ENCODE data around the gene PHF3. TPM values are rescaled to one million over a fixed set of nuclear protein-coding genes. Genes with fewer than 3 reads are reported as not detected.
"Not testable (repeated sequence)": the region's sequence is repeated elsewhere in the genome, so short reads cannot be mapped to it uniquely, and the experiment has no call there.

Gene PHF3
- total RNA-seq, 1 experiment from 2014 or later: 48.3 TPM

GRCh38 chr6:63732336-63732735 lies 96.7 kb downstream of the PHF3 start:
- peaks cover 7% of the 10 kb centered on the region for H3K4me1 Mint-ChIP-seq (ENCODE audit: low read depth, unreplicated experiment)
- no peaks in the 10 kb centered on the region for H3K9me3 Mint-ChIP-seq (ENCODE audit: unreplicated experiment)
- no peak for DNase-seq
- peaks cover 5% of the 10 kb centered on the region; the same call in 1 of the 2 replicates for H3K4me1 ChIP-seq
- no peak for TF ChIP-seq CTCF (IDR thresholded peaks at IDR 0.05; ENCODE audit: insufficient read depth in 1 of 2, low read depth in 1 of 2, low read length in 1 of 2, severe bottlenecking in 1 of 2, unreplicated experiment in 1 of 2)
- H3K27me3 ChIP-seq (replicated peaks; ENCODE audit: control insufficient read depth, insufficient read depth, low read length): no peaks in the 10 kb centered on the region
- H3K4me3 Mint-ChIP-seq (ENCODE audit: unreplicated experiment): no peak overlapping the region
- CTCF ChIA-PET: interaction anchor here (0.8 kb wide), 1 partner anchor 134 kb away, joined by 3 read pairs; no protein-coding TSS in a partner anchor
- H3K27ac Mint-ChIP-seq (ENCODE audit: unreplicated experiment): no peak overlapping the region
- no peak overlapping the region for H3K4me3 ChIP-seq (ENCODE audit: low read depth, low read length)
- no peaks in the 10 kb centered on the region for H3K36me3 Mint-ChIP-seq (ENCODE audit: insufficient read depth, unreplicated experiment)
- H3K27me3 Mint-ChIP-seq (ENCODE audit: insufficient read depth, unreplicated experiment): no peaks in the 10 kb centered on the region
- H3K36me3 ChIP-seq (ENCODE audit: control insufficient read depth, insufficient read depth, low read length): no peaks in the 10 kb centered on the region; the same call in 1 of the 2 replicates
- BruUV-seq (replicated peaks): no TSS peak
- POLR2A ChIA-PET: interaction anchor here (0.7 kb wide), 1 partner anchor 9 kb away, joined by 3 read pairs; no protein-coding TSS in a partner anchor
- intact Hi-C loops (cut with micrococcal nuclease; ENCODE audit: unreplicated experiment): no loop called here
- no peaks in the 10 kb centered on the region for H3K9me3 ChIP-seq

- CTCF ChIA-PET: no interaction called here
- H3K27me3 Mint-ChIP-seq (ENCODE audit: insufficient read depth, unreplicated experiment): no peaks in the 10 kb centered on the region
Observed at GRCh38 chr6:63734923-63735322, 99.3 kb downstream of the PHF3 start.

GRCh38 chr6:63738190-63738589 lies 102.6 kb downstream of the PHF3 start:
- H3K4me3 ChIP-seq (ENCODE audit: low read depth, low read length); H3K36me3 Mint-ChIP-seq (ENCODE audit: insufficient read depth, unreplicated experiment); H3K4me3 Mint-ChIP-seq (ENCODE audit: unreplicated experiment); H3K27ac Mint-ChIP-seq (ENCODE audit: unreplicated experiment); H3K9me3 Mint-ChIP-seq (ENCODE audit: unreplicated experiment); H3K9me3 ChIP-seq; CTCF ChIA-PET; BruUV-seq (replicated peaks); H3K4me1 ChIP-seq; H3K36me3 ChIP-seq (ENCODE audit: control insufficient read depth, insufficient read depth, low read length); DNase-seq; H3K27me3 Mint-ChIP-seq (ENCODE audit: insufficient read depth, unreplicated experiment); POLR2A ChIA-PET; H3K27me3 ChIP-seq (replicated peaks; ENCODE audit: control insufficient read depth, insufficient read depth, low read length); intact Hi-C loops (cut with micrococcal nuclease; ENCODE audit: unreplicated experiment): not testable (repeated sequence)
- H3K4me1 Mint-ChIP-seq (ENCODE audit: low read depth, unreplicated experiment): peaks cover 13% of the 10 kb centered on the region

More at GRCh38 chr6:63734923-63735322, 99.3 kb downstream of the PHF3 start:
- no peaks in the 10 kb centered on the region; the same call in 1 of the 2 replicates for H3K36me3 ChIP-seq (ENCODE audit: control insufficient read depth, insufficient read depth, low read length)
- H3K4me3 Mint-ChIP-seq (ENCODE audit: unreplicated experiment): no peak overlapping the region
- no peak for DNase-seq
- BruUV-seq (replicated peaks): no TSS peak
- TF ChIP-seq CTCF (IDR thresholded peaks at IDR 0.05; ENCODE audit: insufficient read depth in 1 of 2, low read depth in 1 of 2, low read length in 1 of 2, severe bottlenecking in 1 of 2, unreplicated experiment in 1 of 2): no peak
- no peaks in the 10 kb centered on the region for H3K36me3 Mint-ChIP-seq (ENCODE audit: insufficient read depth, unreplicated experiment)
- H3K4me1 Mint-ChIP-seq (ENCODE audit: low read depth, unreplicated experiment): peaks cover 7% of the 10 kb centered on the region
- H3K9me3 Mint-ChIP-seq (ENCODE audit: unreplicated experiment): no peaks in the 10 kb centered on the region
- no peak overlapping the region for H3K4me3 ChIP-seq (ENCODE audit: low read depth, low read length)
- H3K4me1 ChIP-seq: peaks cover 5% of the 10 kb centered on the region; the same call in 1 of the 2 replicates
- no peak overlapping the region for H3K27ac Mint-ChIP-seq (ENCODE audit: unreplicated experiment)
- POLR2A ChIA-PET: no interaction called here
- intact Hi-C loops (cut with micrococcal nuclease; ENCODE audit: unreplicated experiment): no loop called here
- no peaks in the 10 kb centered on the region for H3K27me3 ChIP-seq (replicated peaks; ENCODE audit: control insufficient read depth, insufficient read depth, low read length)
- H3K9me3 ChIP-seq: no peaks in the 10 kb centered on the region

Data from Caco-2 (cell line).